ENCODE measurements around the gene CD200R1.
A peak's percentile ranks its signal among the peaks of the same experiment; 100 is the strongest.

Gene CD200R1

GRCh38 chr3:112974894-112975293, at the start of gene CD200R1:
CD200R1 (minus strand) TSS chr3:112975103; CDS start chr3:112974857, 246 bp downstream.
- TF ChIP-seq CTCF (IDR thresholded peaks at IDR 0.05; ENCODE audit: insufficient read depth, low read length, missing control alignments): no peak
- no peak within 1 kb of the TSS for H3K4me3 ChIP-seq (ENCODE audit: low read depth, low read length)
- ChIA-PET CTCF (interaction anchor here (1.1 kb wide), 1 partner anchor 333 kb away, joined by 3 read pairs; no protein-coding TSS in a partner anchor), POLR2A (no interaction called here)
- DNase-seq (ENCODE audit: low read depth, low spot score): no peak

- no peak for DNase-seq (ENCODE audit: low read depth, low spot score)
- no peak overlapping the region for H3K4me3 ChIP-seq (ENCODE audit: low read depth, low read length)
- ChIA-PET CTCF (interaction anchor here (7.0 kb wide), 1 partner anchor 14 kb away, joined by 61 read pairs; no protein-coding TSS in a partner anchor), POLR2A (no interaction called here)
- no peak for TF ChIP-seq CTCF (IDR thresholded peaks at IDR 0.05; ENCODE audit: insufficient read depth, low read length, missing control alignments)
Measured at GRCh38 chr3:113021471-113021870, 46.6 kb upstream of the CD200R1 start.

- ChIA-PET CTCF (interaction anchor here (0.9 to 7.0 kb wide), 9 partner anchors 11 to 437 kb away, joined by 3 to 61 read pairs (median 5); no protein-coding TSS in a partner anchor), POLR2A (interaction anchor here (0.6 to 2.7 kb wide), 6 partner anchors 20 to 1420 kb away, joined by 3 to 10 read pairs (median 3); no protein-coding TSS in a partner anchor)
- H3K4me3 ChIP-seq (ENCODE audit: low read depth, low read length): peak overlapping the region; percentile 82
- peak; percentile 59 for DNase-seq (ENCODE audit: low read depth, low spot score)
- no peak for TF ChIP-seq CTCF (IDR thresholded peaks at IDR 0.05; ENCODE audit: insufficient read depth, low read length, missing control alignments)
Measured at GRCh38 chr3:113019182-113020137, 44.6 kb upstream of the CD200R1 start.

GRCh38 chr3:113018536-113019181, 43.8 kb upstream of the CD200R1 start:
- ChIA-PET POLR2A (interaction anchor here (1.2 to 2.7 kb wide), 3 partner anchors 377 to 383 kb away, joined by 3 to 10 read pairs (median 5); no protein-coding TSS in a partner anchor), CTCF (interaction anchor here (1.0 to 7.0 kb wide), 8 partner anchors 10 to 376 kb away, joined by 3 to 61 read pairs (median 4); no protein-coding TSS in a partner anchor)
- peak overlapping the region; percentile 82 for H3K4me3 ChIP-seq (ENCODE audit: low read depth, low read length)
- TF ChIP-seq CTCF (IDR thresholded peaks at IDR 0.05; ENCODE audit: insufficient read depth, low read length, missing control alignments): no peak
- no peak for DNase-seq (ENCODE audit: low read depth, low spot score)

GRCh38 chr3:113013593-113013992, 38.7 kb upstream of the CD200R1 start:
- no peak for TF ChIP-seq CTCF (IDR thresholded peaks at IDR 0.05; ENCODE audit: insufficient read depth, low read length, missing control alignments)
- ChIA-PET POLR2A (interaction anchor here (0.6 kb wide), 1 partner anchor 278 kb away, joined by 5 read pairs; no protein-coding TSS in a partner anchor), CTCF (interaction anchor here (1.1 kb wide), 1 partner anchor 280 kb away, joined by 3 read pairs; no protein-coding TSS in a partner anchor)
- no peak for DNase-seq (ENCODE audit: low read depth, low spot score)
- H3K4me3 ChIP-seq (ENCODE audit: low read depth, low read length): no peak overlapping the region

Measured in AG04449 (cell line).